Thoracic aorta (tissue), 2 donors: ENCODE results near the gene SUFU. TPM values are rescaled to one million over a fixed set of nuclear protein-coding genes. Genes with fewer than 3 reads are reported as not detected.
A peak's percentile ranks its signal among the peaks of the same experiment; 100 is the strongest.

ENCODE experiments used
- ATAC-seq: fragments of 150-250 bp; one replicate; pipeline ENCODE4 v1.8.0; 2017; ENCODE audit warnings: low read depth; ENCODE audit not compliant: insufficient number of reproducible peaks, low FRiP score
- DNase-seq: peaks from one replicate; pipeline ENCODE4 v3.0.0-alpha.2; 2020; ENCODE audit warnings: low spot score
- H3K27ac ChIP-seq, 2 donors: fragments of 200-600 bp; sonication (generic); 1 replicate in 1 of 2; 2 replicates in 1 of 2; pipeline ENCODE4 v1.5.1; 2016; ENCODE audit warnings: mild to moderate bottlenecking in 2 of 2, moderate library complexity in 2 of 2
- H3K27me3 ChIP-seq: fragments of 200-600 bp; sonication (generic); replicated peaks from 2 replicates; pipeline ENCODE4 v1.6.0; 2016; ENCODE audit warnings: mild to moderate bottlenecking; ENCODE audit not compliant: insufficient read depth
- H3K36me3 ChIP-seq: fragments of 200-600 bp; sonication (generic); one replicate; pipeline ENCODE4 v1.5.1; 2016
- H3K4me1 ChIP-seq, 2 donors: fragments of 200-600 bp; sonication (generic); 1 replicate in 1 of 2; 2 replicates in 1 of 2; pipeline versions ENCODE4 v1.5.1 to v1.6.0; 2016; ENCODE audit warnings: low read depth in 2 of 2, mild to moderate bottlenecking in 1 of 2; ENCODE audit not compliant: control insufficient read depth in 1 of 2
- H3K4me3 ChIP-seq: fragments of 200-600 bp; sonication (generic); 2 replicates; pipeline ENCODE4 v1.5.1; 2016; ENCODE audit warnings: mild to moderate bottlenecking
- H3K9me3 ChIP-seq: fragments of 200-600 bp; sonication (generic); 2 replicates; pipeline ENCODE4 v1.5.1; 2016
- CTCF ChIP-seq: fragments of 200-600 bp; sonication (generic); IDR thresholded peaks from one replicate; pipeline ENCODE4 v1.5.1; 2019; ENCODE audit warnings: antibody characterized with exemption
- total RNA-seq, 2 donors: library from RNA; depleted of rRNA; stranded (reverse); fragments of >200 nt; gene quantifications; one replicate each; pipeline versions ENCODE4 v1.1.0 to v1.2.3, GENCODE V29; 2016

Gene SUFU
- total RNA-seq, 2 donors from 2014 or later = 4.6 to 7.6 TPM

GRCh38 chr10:102537948-102538347, 34.2 kb downstream of the SUFU start:
- no peaks in the 10 kb centered on the region for H3K4me1 ChIP-seq
- ATAC-seq (no peak), DNase-seq (no peak)
- H3K4me3 ChIP-seq = no peak overlapping the region
- H3K27ac ChIP-seq = no peak overlapping the region
- TF ChIP-seq CTCF = no peak
- H3K36me3 ChIP-seq = no peaks in the 10 kb centered on the region
- H3K27me3 ChIP-seq = no peaks in the 10 kb centered on the region
- H3K9me3 ChIP-seq = no peaks in the 10 kb centered on the region

- no peak for DNase-seq
- H3K36me3 ChIP-seq = no peaks in the 10 kb centered on the region
- H3K27me3 ChIP-seq = no peaks in the 10 kb centered on the region
- H3K27ac ChIP-seq = no peak overlapping the region
- no peak overlapping the region for H3K4me3 ChIP-seq
- ATAC-seq = no peak
- no peaks in the 10 kb centered on the region for H3K4me1 ChIP-seq
- no peaks in the 10 kb centered on the region for H3K9me3 ChIP-seq
- TF ChIP-seq CTCF = no peak
Measured at GRCh38 chr10:102538811-102539210, 35.0 kb downstream of the SUFU start.

GRCh38 chr10:102540023-102540422, 36.3 kb downstream of the SUFU start:
- no peak for ATAC-seq
- H3K4me1 ChIP-seq = no peaks in the 10 kb centered on the region
- no peaks in the 10 kb centered on the region for H3K36me3 ChIP-seq
- peak; percentile 27 for TF ChIP-seq CTCF
- H3K4me3 ChIP-seq = no peak overlapping the region
- H3K27ac ChIP-seq = no peak overlapping the region
- no peak for DNase-seq
- no peaks in the 10 kb centered on the region for H3K27me3 ChIP-seq
- no peaks in the 10 kb centered on the region for H3K9me3 ChIP-seq

- no peak for DNase-seq
- Histone ChIP-seq H3K36me3 (no peaks in the 10 kb centered on the region), H3K27ac (no peak overlapping the region), H3K27me3 (no peaks in the 10 kb centered on the region), H3K9me3 (no peaks in the 10 kb centered on the region), H3K4me1 (peaks cover 11 to 14% of the 10 kb centered on the region in 2 donors), H3K4me3 (no peak overlapping the region)
- no peak for TF ChIP-seq CTCF
- no peak for ATAC-seq
Measured at GRCh38 chr10:102542800-102543418, 39.1 kb downstream of the SUFU start.

GRCh38 chr10:102545265-102545871, 41.6 kb downstream of the SUFU start:
- ATAC-seq (no peak), DNase-seq (no peak)
- Histone ChIP-seq H3K27ac (no peak overlapping the region), H3K9me3 (no peaks in the 10 kb centered on the region), H3K4me3 (no peak overlapping the region), H3K27me3 (no peaks in the 10 kb centered on the region), H3K36me3 (no peaks in the 10 kb centered on the region), H3K4me1 (peaks cover 11 to 31% of the 10 kb centered on the region in 2 donors)
- TF ChIP-seq CTCF = no peak
